Erythroblast (primary cell): ENCODE measurements around the gene OR5AK2.

Experiments used
- GATA1 ChIP-seq: IDR thresholded peaks from 2 replicates; pipeline ENCODE4 v1.6.1; 2011; ENCODE audit warnings: low read depth, mild to moderate bottlenecking, control low read depth, low read length, moderate library complexity
- POLR2A ChIP-seq: IDR thresholded peaks from 2 replicates; pipeline ENCODE4 v1.6.1; 2011; ENCODE audit warnings: mild to moderate bottlenecking, low read length

GRCh38 chr11:56990702-56991101, 2.0 kb downstream of the OR5AK2 start:
- TF ChIP-seq POLR2A (no peak), GATA1 (no peak)
